H9 (cell line): Measurements from ENCODE around the gene TACR2. TPM values are rescaled to one million over a fixed set of nuclear protein-coding genes. Genes with fewer than 3 reads are reported as not detected.

Experiments
- DNase-seq: peaks from one replicate; pipeline ENCODE4 v3.0.0-alpha.2; 2017
- H2AFZ ChIP-seq: one replicate; pipeline ENCODE4 v1.6.1; 2013; ENCODE audit warnings: mild to moderate bottlenecking, low read length, control low read depth, moderate library complexity
- H2AK5ac ChIP-seq: 2 replicates; pipeline ENCODE4 v1.6.1; 2013; ENCODE audit warnings: low read length, control low read depth, mixed read lengths; ENCODE audit not compliant: insufficient read length
- H2BK120ac ChIP-seq: one replicate; pipeline ENCODE4 v1.6.1; 2013; ENCODE audit warnings: low read depth, mild to moderate bottlenecking, low read length, control low read depth, inconsistent platforms; ENCODE audit not compliant: poor library complexity, severe bottlenecking
- H2BK12ac ChIP-seq: 2 replicates; pipeline ENCODE4 v1.6.1; 2013; ENCODE audit warnings: low read length, control low read depth, mixed read lengths, low read depth; ENCODE audit not compliant: insufficient read length
- H2BK15ac ChIP-seq: 2 replicates; pipeline ENCODE4 v1.6.1; 2013; ENCODE audit warnings: low read depth, low read length, control low read depth
- H2BK20ac ChIP-seq: one replicate; pipeline ENCODE4 v1.6.1; 2013; ENCODE audit warnings: low read depth, mild to moderate bottlenecking, low read length, control low read depth, inconsistent platforms; ENCODE audit not compliant: poor library complexity, severe bottlenecking
- H2BK5ac ChIP-seq: 2 replicates; pipeline ENCODE4 v1.6.1; 2013; ENCODE audit warnings: low read length, control low read depth, mixed read lengths; ENCODE audit not compliant: insufficient read length
- H3K14ac ChIP-seq: 2 replicates; pipeline ENCODE4 v1.6.1; 2013; ENCODE audit warnings: low read length, control low read depth; ENCODE audit not compliant: insufficient read depth
- H3K18ac ChIP-seq: 2 replicates; pipeline ENCODE4 v1.6.1; 2013; ENCODE audit warnings: low read depth, mild to moderate bottlenecking, mixed read lengths, low read length, control low read depth; ENCODE audit not compliant: insufficient read length
- H3K23ac ChIP-seq: 2 replicates; pipeline ENCODE4 v1.6.1; 2013; ENCODE audit warnings: low read length, control low read depth, mixed read lengths, low read depth; ENCODE audit not compliant: insufficient read length
- H3K23me2 ChIP-seq: 2 replicates; pipeline ENCODE4 v1.6.1; 2013; ENCODE audit warnings: low read depth, mild to moderate bottlenecking, mixed read lengths, low read length, control low read depth; ENCODE audit not compliant: insufficient read length, poor library complexity, severe bottlenecking
- H3K27ac ChIP-seq: 2 replicates; pipeline ENCODE4 v1.5.1; 2013; ENCODE audit warnings: low read length, control low read depth, mixed read lengths, low read depth; ENCODE audit not compliant: insufficient read length
- H3K27me3 ChIP-seq: 2 replicates; pipeline ENCODE4 v1.6.1; 2013; ENCODE audit warnings: low read length, control low read depth, inconsistent platforms; ENCODE audit not compliant: insufficient read depth
- H3K4ac ChIP-seq: 2 replicates; pipeline ENCODE4 v1.6.1; 2013; ENCODE audit warnings: low read depth, mild to moderate bottlenecking, control low read depth, inconsistent platforms, low read length, moderate library complexity
- H3K4me1 ChIP-seq: 2 replicates; pipeline ENCODE4 v1.6.1; 2013; ENCODE audit warnings: low read length, control low read depth, inconsistent platforms; ENCODE audit not compliant: insufficient read depth
- H3K4me2 ChIP-seq: 2 replicates; pipeline ENCODE4 v1.6.1; 2013; ENCODE audit warnings: low read length, control low read depth, mixed read lengths; ENCODE audit not compliant: insufficient read length, insufficient read depth
- H3K56ac ChIP-seq: 2 replicates; pipeline ENCODE4 v1.6.1; 2013; ENCODE audit warnings: low read depth, mild to moderate bottlenecking, mixed read lengths, low read length, control low read depth; ENCODE audit not compliant: insufficient read length
- H3K79me1 ChIP-seq: 2 replicates; pipeline ENCODE4 v1.6.1; 2013; ENCODE audit warnings: low read depth, mild to moderate bottlenecking, moderate library complexity, low read length, control low read depth, inconsistent platforms; ENCODE audit not compliant: insufficient read depth, poor library complexity, severe bottlenecking
- H3K79me2 ChIP-seq: 2 replicates; pipeline ENCODE4 v1.6.1; 2013; ENCODE audit warnings: low read length, control low read depth, inconsistent platforms; ENCODE audit not compliant: insufficient read depth
- H3K9ac ChIP-seq: 2 replicates; pipeline ENCODE4 v1.6.1; 2013; ENCODE audit warnings: low read length, control low read depth, mixed read lengths; ENCODE audit not compliant: insufficient read length; ENCODE audit errors: extremely low read depth
- H3K9me3 ChIP-seq: one replicate; pipeline ENCODE4 v1.6.1; 2013; ENCODE audit warnings: low read depth, low read length, inconsistent platforms; ENCODE audit not compliant: control insufficient read depth
- H3T11ph ChIP-seq: one replicate; pipeline ENCODE4 v1.6.1; 2013; ENCODE audit warnings: mild to moderate bottlenecking, low read length, control low read depth, inconsistent platforms
- H4K20me1 ChIP-seq: one replicate; pipeline ENCODE4 v1.6.1; 2013; ENCODE audit not compliant: control insufficient read depth, insufficient read length, insufficient read depth
- H4K5ac ChIP-seq: 2 replicates; pipeline ENCODE4 v1.6.1; 2013; ENCODE audit warnings: low read depth, mild to moderate bottlenecking, mixed read lengths, low read length, control low read depth; ENCODE audit not compliant: insufficient read length
- H4K8ac ChIP-seq: replicated peaks from 2 replicates; pipeline ENCODE4 v1.6.1; 2013; ENCODE audit warnings: low read length, control low read depth, mixed read lengths, low read depth; ENCODE audit not compliant: insufficient read length
- H4K91ac ChIP-seq: 2 replicates; pipeline ENCODE4 v1.6.1; 2013; ENCODE audit warnings: low read depth, mild to moderate bottlenecking, moderate library complexity, mixed read lengths, low read length, control low read depth; ENCODE audit not compliant: insufficient read length
- H3K27ac Mint-ChIP-seq, 3 experiments: 2 replicates in 2 of 3; 3 replicates in 1 of 3; pipeline ENCODE4 v1.8.0; 2020 to 2021; ENCODE audit warnings: mixed read lengths in 3 of 3, mild to moderate bottlenecking in 1 of 3, moderate library complexity in 1 of 3
- H3K27me3 Mint-ChIP-seq: 2 replicates; pipeline ENCODE4 v1.8.0; 2021; ENCODE audit warnings: low read depth, mild to moderate bottlenecking, moderate library complexity, mixed read lengths
- H3K36me3 Mint-ChIP-seq, 3 experiments: 2 replicates in 2 of 3; 3 replicates in 1 of 3; pipeline ENCODE4 v1.8.0; 2020 to 2021; ENCODE audit warnings: low read depth in 3 of 3, mixed read lengths in 3 of 3; ENCODE audit not compliant: insufficient read depth in 1 of 3
- H3K4me1 Mint-ChIP-seq, 2 experiments: 2 replicates each; pipeline ENCODE4 v1.8.0; 2020; ENCODE audit warnings: mixed read lengths in 2 of 2
- H3K4me3 Mint-ChIP-seq, 2 experiments: 2 replicates in 1 of 2; 3 replicates in 1 of 2; pipeline ENCODE4 v1.8.0; 2020 to 2021; ENCODE audit warnings: mild to moderate bottlenecking in 2 of 2, mixed read lengths in 2 of 2, moderate library complexity in 1 of 2
- H3K9me3 Mint-ChIP-seq, 2 experiments: 2 replicates in 1 of 2; 3 replicates in 1 of 2; pipeline ENCODE4 v1.8.0; 2020; ENCODE audit warnings: mild to moderate bottlenecking in 2 of 2, mixed read lengths in 2 of 2, moderate library complexity in 1 of 2
- WGBS: extraction: QIAGEN DNeasy Blood & Tissue Kit; methylation state at CpG from one replicate; pipeline ENCODE4 v1.1.7; 2013; ENCODE audit warnings: missing lambda C conversion rate, low lambda C conversion rate, mixed read lengths; ENCODE audit not compliant: insufficient read length; ENCODE audit errors: extremely low coverage; 5-methylcytosine and 5-hydroxymethylcytosine counted together
- total RNA-seq: library from RNA; stranded (reverse); gene quantifications from 2 replicates; pipeline ENCODE4 v1.2.1, GENCODE V29; 2021
- TF ChIP-seq, protein P1 (sequence below): fragments of 200-600 bp; sonication (generic); conservative IDR thresholded peaks from 3 replicates; pipeline ENCODE4 v1.8.0; 2021; ENCODE audit warnings: antibody characterized with exemption, mild to moderate bottlenecking

TACR2 gene
- total RNA-seq, 1 experiment from 2014 or later = not detected

DNA sequence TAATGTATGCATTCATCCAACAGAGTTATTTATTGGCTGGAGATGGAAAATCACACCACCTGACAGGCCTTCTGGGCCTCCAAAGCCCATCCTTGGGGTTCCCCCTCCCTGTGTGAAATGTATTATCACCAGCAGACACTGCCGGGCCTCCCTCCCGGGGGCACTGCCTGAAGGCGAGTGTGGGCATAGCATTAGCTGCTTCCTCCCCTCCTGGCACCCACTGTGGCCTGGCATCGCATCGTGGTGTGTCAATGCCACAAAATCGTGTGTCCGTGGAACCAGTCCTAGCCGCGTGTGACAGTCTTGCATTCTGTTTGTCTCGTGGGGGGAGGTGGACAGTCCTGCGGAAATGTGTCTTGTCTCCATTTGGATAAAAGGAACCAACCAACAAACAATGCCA lies 15.3 kb downstream of the TACR2 start:
- Histone ChIP-seq H4K5ac (no peak overlapping the region), H2BK5ac (no peak overlapping the region), H3K4me1 (no peaks in the 10 kb centered on the region), H3K18ac (no peak overlapping the region), H3K4me2 (no peak overlapping the region), H3K27me3 (no peaks in the 10 kb centered on the region), H3K79me2 (no peaks in the 10 kb centered on the region), H3K9ac (no peak overlapping the region), H2BK15ac (no peak overlapping the region), H3K27ac (no peak overlapping the region), H3K23me2 (no peaks in the 10 kb centered on the region), H2BK120ac (no peak overlapping the region), H2AFZ (no peak overlapping the region), H2BK12ac (no peak overlapping the region), H4K8ac (no peak overlapping the region), H3K14ac (no peak overlapping the region), H3K9me3 (no peaks in the 10 kb centered on the region), H3K4ac (no peak overlapping the region), H3K23ac (no peak overlapping the region), H2BK20ac (no peak overlapping the region), H2AK5ac (no peak overlapping the region), H3K79me1 (no peaks in the 10 kb centered on the region), H4K20me1 (no peaks in the 10 kb centered on the region), H4K91ac (no peak overlapping the region), H3T11ph (no peak overlapping the region), H3K56ac (no peak overlapping the region)
- no peak for DNase-seq
- TF ChIP-seq, protein P1, sequence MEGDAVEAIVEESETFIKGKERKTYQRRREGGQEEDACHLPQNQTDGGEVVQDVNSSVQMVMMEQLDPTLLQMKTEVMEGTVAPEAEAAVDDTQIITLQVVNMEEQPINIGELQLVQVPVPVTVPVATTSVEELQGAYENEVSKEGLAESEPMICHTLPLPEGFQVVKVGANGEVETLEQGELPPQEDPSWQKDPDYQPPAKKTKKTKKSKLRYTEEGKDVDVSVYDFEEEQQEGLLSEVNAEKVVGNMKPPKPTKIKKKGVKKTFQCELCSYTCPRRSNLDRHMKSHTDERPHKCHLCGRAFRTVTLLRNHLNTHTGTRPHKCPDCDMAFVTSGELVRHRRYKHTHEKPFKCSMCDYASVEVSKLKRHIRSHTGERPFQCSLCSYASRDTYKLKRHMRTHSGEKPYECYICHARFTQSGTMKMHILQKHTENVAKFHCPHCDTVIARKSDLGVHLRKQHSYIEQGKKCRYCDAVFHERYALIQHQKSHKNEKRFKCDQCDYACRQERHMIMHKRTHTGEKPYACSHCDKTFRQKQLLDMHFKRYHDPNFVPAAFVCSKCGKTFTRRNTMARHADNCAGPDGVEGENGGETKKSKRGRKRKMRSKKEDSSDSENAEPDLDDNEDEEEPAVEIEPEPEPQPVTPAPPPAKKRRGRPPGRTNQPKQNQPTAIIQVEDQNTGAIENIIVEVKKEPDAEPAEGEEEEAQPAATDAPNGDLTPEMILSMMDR = no peak
- H3K27me3 Mint-ChIP-seq = no peaks in the 10 kb centered on the region; the same call in 1 of the 2 replicates
- no peak overlapping the region; a peak in 1 of 7 replicates for H3K27ac Mint-ChIP-seq
- no CpG with 5 or more reads among the region's 11 CpGs for WGBS
- H3K36me3 Mint-ChIP-seq = peaks cover 30 to 46% (median 41%) of the 10 kb centered on the region in 3 experiments
- H3K9me3 Mint-ChIP-seq = no peaks in the 10 kb centered on the region
- H3K4me3 Mint-ChIP-seq = no peak overlapping the region
- peaks cover 15 to 16% of the 10 kb centered on the region in 2 experiments for H3K4me1 Mint-ChIP-seq
